Endothelial cell of umbilical vein (primary cell): Measurements from ENCODE around the gene IFNA4.
A peak's percentile ranks its signal among the peaks of the same experiment; 100 is the strongest.
"Not testable (repeated sequence)": the region's sequence is repeated elsewhere in the genome, so short reads cannot be mapped to it uniquely, and the experiment has no call there.

Source experiments
- CTCF ChIP-seq, 2 donors: IDR thresholded peaks; 1 replicate in 1 of 2; 2 replicates in 1 of 2; pipeline ENCODE4 v1.5.1; 2011; ENCODE audit warnings: low read length in 2 of 2, mild to moderate bottlenecking in 2 of 2, moderate library complexity in 2 of 2, control low read depth in 1 of 2, inconsistent platforms in 1 of 2, low read depth in 1 of 2; ENCODE audit not compliant: insufficient read depth in 1 of 2; ENCODE audit errors: extremely low read depth in 1 of 2
- EZH2 ChIP-seq: IDR thresholded peaks from 2 replicates; pipeline ENCODE4 v1.6.1; 2012; ENCODE audit warnings: borderline replicate concordance, low read depth, mild to moderate bottlenecking, moderate library complexity, low read length, inconsistent platforms; ENCODE audit not compliant: severe bottlenecking
- FOS ChIP-seq: IDR thresholded peaks from 2 replicates; pipeline ENCODE4 v1.6.1; 2011; ENCODE audit warnings: mild to moderate bottlenecking, low read length, moderate library complexity, borderline replicate concordance; ENCODE audit not compliant: insufficient read depth
- JUN ChIP-seq: IDR thresholded peaks from 2 replicates; pipeline ENCODE4 v1.6.1; 2011; ENCODE audit warnings: borderline replicate concordance, low read depth; ENCODE audit not compliant: insufficient read length, insufficient read depth
- MAX ChIP-seq: IDR thresholded peaks from 2 replicates; pipeline ENCODE4 v1.6.1; 2011; ENCODE audit not compliant: insufficient read depth, insufficient read length
- MYC ChIP-seq: IDR thresholded peaks from one replicate; pipeline ENCODE4 v1.6.1; 2011; ENCODE audit warnings: mild to moderate bottlenecking, low read depth, low read length
- POLR2A ChIP-seq: IDR thresholded peaks from 2 replicates; pipeline ENCODE4 v1.6.1; 2012; ENCODE audit warnings: low read depth, mild to moderate bottlenecking, control low read depth, low read length
- POLR2AphosphoS5 ChIP-seq: IDR thresholded peaks from 2 replicates; pipeline ENCODE4 v1.6.1; 2012; ENCODE audit warnings: low read depth, mild to moderate bottlenecking, control low read depth, low read length, moderate library complexity; ENCODE audit not compliant: insufficient read depth

GRCh38 chr9:21194867-21195776, 7.7 kb upstream of the IFNA4 start:
- TF ChIP-seq POLR2A, EZH2, POLR2AphosphoS5, FOS, JUN, MYC, MAX: not testable (repeated sequence)
- peak; percentile 33 to 55 for TF ChIP-seq CTCF (IDR thresholded peaks at IDR 0.05; ENCODE audit: extremely low read depth in 1 of 2, insufficient read depth in 1 of 2, low read depth in 1 of 2, low read length in 2 of 2)
